GM12878 (cell line): ENCODE measurements around the gene RNF150. TPM values are rescaled to one million over a fixed set of nuclear protein-coding genes. Genes with fewer than 3 reads are reported as not detected.

Experiments used
- ATAC-seq: fragments of 200-7000 bp; cut with Tn5 transposase; 3 replicates; pipeline ENCODE4 v1.9.1; 2020; ENCODE audit warnings: mild to moderate bottlenecking, moderate library complexity
- BruUV-seq: library from RNA; stranded (reverse); fragments of 400-500 nt; replicated peaks from 2 replicates; lab custom pipeline; 2021; lab: Mats Ljungman, UMichigan
- CTCF ChIA-PET: fragments of 300-600 bp; sonication (Branson Sonifier 250); formaldehyde crosslinking; extraction: SDS; loops from one replicate; lab custom pipeline; 2021; ENCODE audit warnings: inconsistent platforms; lab: Yijun Ruan, JAX
- POLR2A ChIA-PET: fragments of 350-600 bp; formaldehyde crosslinking; extraction: SDS; loops from one replicate; lab custom pipeline; 2021; ENCODE audit warnings: inconsistent platforms; lab: Charles Lee
- RAD21 ChIA-PET: fragments of 300-600 bp; sonication (Branson Sonifier 250); formaldehyde crosslinking; loops from one replicate; lab custom pipeline; 2023; ENCODE audit warnings: antibody characterized with exemption; ENCODE audit not compliant: unreplicated experiment; lab: Charles Lee
- SMC1A ChIA-PET: fragments of 300-600 bp; sonication (Branson Sonifier 250); formaldehyde crosslinking; loops from one replicate; lab custom pipeline; 2023; ENCODE audit not compliant: unreplicated experiment, uncharacterized antibody; lab: Charles Lee
- DNase-seq: peaks from one replicate; pipeline ENCODE4 v3.0.0-alpha.2; 2011; ENCODE audit warnings: low read depth, low spot score
- FAIRE-seq: peaks from 3 replicates; lab custom pipeline; 2011; peaks lifted over from hg19 to GRCh38; lab: Jason Lieb, UNC
- H2AFZ ChIP-seq: 2 replicates; pipeline ENCODE4 v1.6.0; 2011; ENCODE audit warnings: low read depth, low read length, control low read depth; ENCODE audit not compliant: control insufficient read depth
- H3K27ac ChIP-seq: 2 replicates; pipeline ENCODE4 v1.5.1; 2011; ENCODE audit warnings: control low read depth; ENCODE audit not compliant: control insufficient read depth, insufficient read depth
- H3K27me3 ChIP-seq, 2 experiments: replicated peaks in 1 of 2; 2 replicates each; pipeline versions ENCODE4 v1.6.0 to v1.6.1; 2011; ENCODE audit warnings: low read length in 1 of 2; ENCODE audit not compliant: control insufficient read depth in 2 of 2, insufficient read depth in 2 of 2
- H3K36me3 ChIP-seq, 2 experiments: 2 replicates each; pipeline ENCODE4 v1.5.1; 2011; ENCODE audit warnings: low read length in 1 of 2; ENCODE audit not compliant: control insufficient read depth in 2 of 2, insufficient read depth in 2 of 2
- H3K4me1 ChIP-seq: 2 replicates; pipeline ENCODE4 v1.6.1; 2011; ENCODE audit warnings: mild to moderate bottlenecking, low read length, moderate library complexity, mixed read lengths; ENCODE audit not compliant: control insufficient read depth, insufficient read depth
- H3K4me2 ChIP-seq: 2 replicates; pipeline ENCODE4 v1.6.0; 2011; ENCODE audit warnings: control low read depth; ENCODE audit not compliant: control insufficient read depth, insufficient read depth
- H3K4me3 ChIP-seq: fragments of 200-600 bp; sonication (generic); 2 replicates; pipeline ENCODE4 v1.5.1; 2016
- H3K79me2 ChIP-seq: 2 replicates; pipeline ENCODE4 v1.6.0; 2011; ENCODE audit warnings: low read length; ENCODE audit not compliant: control insufficient read depth, insufficient read depth
- H3K9ac ChIP-seq: 2 replicates; pipeline ENCODE4 v1.8.0; 2011; ENCODE audit warnings: low read length, control low read depth, mixed read lengths; ENCODE audit not compliant: control insufficient read depth, insufficient read depth
- H3K9me3 ChIP-seq: replicated peaks from 3 replicates; pipeline ENCODE4 v1.5.1; 2011; ENCODE audit warnings: mild to moderate bottlenecking, low read length; ENCODE audit not compliant: control insufficient read depth, insufficient read depth
- H4K20me1 ChIP-seq: 2 replicates; pipeline ENCODE4 v1.6.0; 2011; ENCODE audit not compliant: control insufficient read depth, insufficient read depth
- CUX1 ChIP-seq: IDR thresholded peaks from 2 replicates; pipeline ENCODE4 v1.6.1; 2012; ENCODE audit warnings: improper control_type of control experiment, low read depth, low read length; ENCODE audit not compliant: insufficient replicate concordance
- EED ChIP-seq: sonication (generic); IDR thresholded peaks from 2 replicates; pipeline ENCODE4 v1.6.1; 2016; ENCODE audit warnings: antibody characterized with exemption, low read depth
- FOS ChIP-seq: IDR thresholded peaks from 3 replicates; pipeline ENCODE4 v1.6.1; 2011; ENCODE audit warnings: borderline replicate concordance; ENCODE audit not compliant: insufficient read length; ENCODE audit errors: extremely low read depth
- HDAC2 ChIP-seq: fragments of 200-600 bp; sonication (generic); IDR thresholded peaks from 2 replicates; pipeline ENCODE4 v1.6.1; 2017
- MTA3 ChIP-seq: IDR thresholded peaks from 2 replicates; pipeline ENCODE4 v1.6.1; 2012; ENCODE audit warnings: low read length, inconsistent platforms, borderline replicate concordance
- POLR2AphosphoS2 ChIP-seq: IDR thresholded peaks from 2 replicates; pipeline ENCODE4 v1.6.1; 2011; ENCODE audit warnings: low read depth, mild to moderate bottlenecking, low read length, improper control_type of control experiment, moderate library complexity
- RUNX3 ChIP-seq: IDR thresholded peaks from 2 replicates; pipeline ENCODE4 v1.6.1; 2012; ENCODE audit warnings: low read length, inconsistent platforms
- SREBF1 ChIP-seq: IDR thresholded peaks from 2 replicates; pipeline ENCODE4 v1.6.1; 2012; ENCODE audit warnings: mild to moderate bottlenecking, low read length
- USF1 ChIP-seq: IDR thresholded peaks from 2 replicates; pipeline ENCODE4 v1.6.1; 2011; ENCODE audit warnings: borderline replicate concordance, low read depth, mild to moderate bottlenecking, moderate library complexity, mixed read lengths, low read length; ENCODE audit not compliant: insufficient read depth; ENCODE audit errors: extremely low read length
- ZBTB11 ChIP-seq: fragments of 450-650 bp; formaldehyde crosslinking; IDR thresholded peaks from 2 replicates; pipeline ENCODE4 v1.5.0; 2022; ENCODE audit warnings: mild to moderate bottlenecking, missing genetic modification characterization
- ZNF274 ChIP-seq: IDR thresholded peaks from one replicate; pipeline ENCODE4 v1.8.0; 2011; ENCODE audit not compliant: insufficient read length, insufficient read depth
- WGBS: methylation state at CpG from one replicate; pipeline ENCODE4 v1.1.6; 2016; ENCODE audit warnings: low lambda C conversion rate; ENCODE audit not compliant: insufficient replicate concordance, insufficient coverage; ENCODE audit errors: missing lambda C conversion rate; 5-methylcytosine and 5-hydroxymethylcytosine counted together
- in situ Hi-C: fragments of 300-500 bp; cut with MboI; formaldehyde crosslinking; loops from 9 replicates; pipeline ENCODE4 v1.14.3; 2018; ENCODE audit warnings: mixed read lengths
- intact Hi-C: fragments of 100-400 bp; cut with micrococcal nuclease; formaldehyde crosslinking; loops from one replicate; pipeline ENCODE4 v1.14.2; 2022; ENCODE audit not compliant: unreplicated experiment
- polyA plus RNA-seq, 11 experiments: library from polyadenylated mRNA; depleted of rRNA in 4 of 11; unstranded in 6 of 11; stranded (reverse) in 5 of 11; fragments of >200 nt; fragmentation: Nextera tagmentation in 4 of 11; fragmentation: Illumina TruSeq in 1 of 11; extraction: Ambion mirVana in 4 of 11; extraction: Trizol in 1 of 11; gene quantifications; 1 replicate in 1 of 11; 2 replicates in 10 of 11; pipeline versions ENCODE4 v1.2.1 to v1.2.3, GENCODE V29; 2011 to 2016; ENCODE audit warnings: inconsistent platforms in 2 of 11, missing spikeins in 2 of 11, low read depth in 1 of 11
- total RNA-seq, 4 experiments: library from RNA; depleted of rRNA in 3 of 4; stranded (reverse); fragments of >200 nt in 3 of 4; fragmentation: Illumina TruSeq in 1 of 4; extraction: Trizol in 1 of 4; gene quantifications; 2 replicates each; pipeline versions ENCODE4 v1.2.1 to v1.2.3, GENCODE V29; 2013 to 2021

RNF150 gene
- total and polyA plus RNA-seq, 10 of the 15 experiments (the other 5 are each of a cell fraction or from before 2014, with no cell fraction given), result 0.01 to 2.3 (median 0.04) TPM; not detected in 6

- TF ChIP-seq SREBF1 (no peak), POLR2AphosphoS2 (no peak), FOS (no peak), EED (no peak)
- TF ChIP-seq, all 136 proteins: peak for 0
Measured at GRCh38 chr4:140924761-140925392, 208.4 kb downstream of the RNF150 start (continued).

GRCh38 chr4:140906993-140907962, 226.0 kb downstream of the RNF150 start:
- 25% methylated on average over 3 of the region's 3 CpGs for WGBS
- Histone ChIP-seq H3K4me3 (no peak overlapping the region), H2AFZ (no peak overlapping the region), H3K36me3 (no peaks in the 10 kb centered on the region), H3K79me2 (no peaks in the 10 kb centered on the region), H3K9ac (no peak overlapping the region), H3K27me3 (no peaks in the 10 kb centered on the region; a peak in 1 of 4 replicates), H4K20me1 (no peaks in the 10 kb centered on the region), H3K9me3 (no peaks in the 10 kb centered on the region), H3K27ac (no peak overlapping the region), H3K4me2 (no peak overlapping the region), H3K4me1 (no peaks in the 10 kb centered on the region)
- ATAC-seq (no peak), DNase-seq (no peak), FAIRE-seq (no peak)
- SMC1A ChIA-PET, result no interaction called here
- no TSS peak for BruUV-seq
- CTCF ChIA-PET, result interaction anchor here (1.1 kb wide), 1 partner anchor 40 kb away, joined by 3 read pairs; no protein-coding TSS in a partner anchor
- in situ Hi-C loops, result no loop called here
- RAD21 ChIA-PET, result no interaction called here
- intact Hi-C loops, result no loop called here
- POLR2A ChIA-PET, result no interaction called here
- TF ChIP-seq MTA3 (no peak), ZNF274 (no peak), RUNX3 (no peak), HDAC2 (no peak), ZBTB11 (CRISPR knock-in tag) (no peak), USF1 (no peak), CUX1 (no peak)
